GM18858 (cell line): ENCODE measurements around the gene ERC2.
A peak's percentile ranks its signal among the peaks of the same experiment; 100 is the strongest.
"Not testable (repeated sequence)": the region's sequence is repeated elsewhere in the genome, so short reads cannot be mapped to it uniquely, and the experiment has no call there.

Experiments
- ATAC-seq: cut with Tn5 transposase; IDR thresholded peaks from one replicate; pipeline ENCODE4 v1.9.1; 2021; ENCODE audit not compliant: unreplicated experiment

ERC2 gene

DNA sequence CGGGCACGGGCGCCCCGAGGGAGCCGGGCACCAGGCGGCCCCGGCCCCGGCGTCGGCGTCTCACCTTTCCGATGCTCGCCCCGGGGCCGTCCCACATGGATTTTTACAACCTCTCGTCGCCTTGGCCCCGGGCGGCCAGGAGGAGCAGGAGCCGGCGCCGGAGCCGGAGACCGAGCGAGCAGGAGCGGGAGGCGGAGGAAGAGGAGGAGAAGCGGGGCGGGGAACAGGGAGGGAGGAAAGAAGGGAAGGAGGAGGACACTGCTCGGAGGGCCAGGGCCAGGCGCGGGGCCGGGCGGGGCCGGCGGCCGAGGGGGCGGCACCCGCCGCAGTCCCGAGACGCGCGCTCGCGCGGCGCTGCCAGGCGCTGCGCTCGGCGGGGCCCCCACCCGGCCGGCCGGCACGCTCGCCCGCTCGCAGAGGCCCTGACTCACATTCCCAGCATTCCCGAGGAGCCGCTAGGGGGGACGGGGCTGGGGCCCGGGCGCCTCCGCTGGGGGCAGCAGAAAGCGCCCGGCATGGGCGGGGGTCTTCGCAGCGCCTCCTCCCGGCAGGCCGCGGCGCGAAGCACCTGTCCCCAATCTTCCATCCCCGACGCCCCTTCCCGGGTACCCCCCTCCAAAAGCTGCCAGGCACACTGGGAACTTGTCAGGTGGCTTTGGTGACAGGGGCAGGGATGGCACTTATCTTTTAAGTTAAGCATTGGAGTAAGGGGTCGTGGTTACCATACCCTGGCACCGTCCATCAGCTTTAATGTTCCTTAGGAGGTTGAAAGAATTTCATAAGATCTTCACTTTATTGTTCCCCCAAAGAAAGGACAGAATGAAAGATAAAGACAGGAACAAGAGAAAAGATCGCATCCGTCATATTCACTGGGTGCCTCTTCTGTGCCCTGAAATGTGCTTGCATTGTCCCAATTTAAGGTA lies at the start of gene ERC2:
TSS of gene ERC2 (minus strand) at position 284 of the 923 bp plus-strand sequence.
- ATAC-seq = no peak

- ATAC-seq = no peak
These were observed 34.5 kb upstream of the ERC2 start for GRCh38 chr3:56502738-56503137.

GRCh38 chr3:56496376-56496775 lies 28.1 kb upstream of the ERC2 start:
- not testable (repeated sequence) for ATAC-seq

- ATAC-seq = peak; percentile 91
These were observed 26.5 kb upstream of the ERC2 start for GRCh38 chr3:56494679-56495322.

- ATAC-seq = no peak
These were observed 23.3 kb upstream of the ERC2 start for GRCh38 chr3:56491566-56491965.

- no peak for ATAC-seq
These were observed 20.7 kb upstream of the ERC2 start for GRCh38 chr3:56488812-56489600.

DNA sequence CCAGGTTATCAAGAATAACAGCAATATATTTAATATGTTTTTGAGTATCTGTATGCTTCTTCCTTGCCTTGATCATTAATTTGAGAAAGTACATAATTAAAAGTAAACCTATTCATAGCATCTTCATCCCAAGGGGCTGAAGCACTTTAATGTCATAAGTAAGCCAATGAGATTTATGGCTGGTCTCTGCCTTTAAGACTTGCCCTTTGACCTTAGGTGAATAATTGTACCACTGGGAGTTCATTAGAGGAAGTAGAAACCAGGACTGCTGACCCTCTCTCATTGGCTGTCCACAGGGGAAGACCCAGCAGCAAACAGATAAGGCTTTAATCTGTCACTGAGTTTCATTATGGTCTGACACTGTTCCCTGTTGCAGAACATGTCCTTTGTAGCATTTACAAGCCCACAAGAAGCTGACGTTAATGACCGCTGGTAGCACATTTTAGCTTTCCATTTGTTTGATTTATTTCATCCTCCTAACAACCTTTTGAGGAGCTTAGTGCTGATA lies 16.3 kb upstream of the ERC2 start:
- no peak for ATAC-seq

GRCh38 chr3:56484122-56484521 lies 15.9 kb upstream of the ERC2 start:
- no peak for ATAC-seq

- no peak for ATAC-seq
These were observed 9.4 kb upstream of the ERC2 start for GRCh38 chr3:56477646-56478045.

- no peak for ATAC-seq
These were observed 8.5 kb upstream of the ERC2 start for GRCh38 chr3:56476771-56477170.

- ATAC-seq = no peak
These were observed 3.5 kb upstream of the ERC2 start for GRCh38 chr3:56471771-56472170.

GRCh38 chr3:56469141-56469540 lies 874 bp upstream of the ERC2 start:
- no peak for ATAC-seq

GRCh38 chr3:56467801-56468183 lies 475 bp downstream of the ERC2 start:
- no peak for ATAC-seq

- no peak for ATAC-seq
These were observed 1.2 kb downstream of the ERC2 start for GRCh38 chr3:56467108-56467507.

DNA sequence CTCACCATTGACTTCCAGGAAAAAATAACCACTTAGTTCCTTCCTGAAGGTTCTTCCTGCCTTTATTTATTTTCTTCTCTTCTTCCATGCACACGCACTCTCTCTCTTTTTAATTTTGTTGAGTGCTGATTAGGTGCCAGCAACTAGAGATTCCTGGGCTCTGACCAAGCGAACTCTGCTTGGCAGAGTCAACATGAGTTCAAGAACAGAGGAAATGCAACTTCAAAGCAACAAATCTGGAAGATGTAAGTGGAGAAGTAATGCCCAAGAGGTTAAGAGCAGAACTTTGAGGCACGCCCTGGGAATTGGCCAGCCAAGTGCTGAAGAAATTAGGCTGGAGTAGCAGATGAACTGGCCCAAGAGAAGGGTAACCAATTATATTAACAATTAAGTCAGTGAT lies 8.5 kb downstream of the ERC2 start:
- no peak for ATAC-seq

DNA sequence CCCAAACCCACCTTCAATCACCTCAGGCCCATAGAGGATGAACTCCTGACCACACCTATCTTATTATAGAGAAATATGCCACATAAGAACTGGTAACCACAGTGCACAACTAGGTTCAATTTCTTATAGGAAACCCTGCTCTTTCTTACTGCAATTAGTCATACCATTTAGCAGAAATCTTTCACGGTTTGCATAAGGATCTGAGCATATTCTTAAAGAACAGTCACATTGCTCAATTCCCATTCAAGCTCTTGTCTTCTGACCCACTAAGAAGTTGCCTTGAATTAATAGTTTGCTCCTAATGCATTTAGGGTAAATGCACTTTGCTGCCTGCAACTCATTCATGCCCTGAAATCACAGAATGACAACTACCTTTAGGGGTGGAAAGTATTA lies 9.2 kb downstream of the ERC2 start:
- no peak for ATAC-seq

- ATAC-seq = no peak
These were observed 9.7 kb downstream of the ERC2 start for GRCh38 chr3:56458496-56459103.

GRCh38 chr3:56456117-56456516 lies 12.2 kb downstream of the ERC2 start:
- no peak for ATAC-seq

GRCh38 chr3:56453011-56453410 lies 15.3 kb downstream of the ERC2 start:
- no peak for ATAC-seq

DNA sequence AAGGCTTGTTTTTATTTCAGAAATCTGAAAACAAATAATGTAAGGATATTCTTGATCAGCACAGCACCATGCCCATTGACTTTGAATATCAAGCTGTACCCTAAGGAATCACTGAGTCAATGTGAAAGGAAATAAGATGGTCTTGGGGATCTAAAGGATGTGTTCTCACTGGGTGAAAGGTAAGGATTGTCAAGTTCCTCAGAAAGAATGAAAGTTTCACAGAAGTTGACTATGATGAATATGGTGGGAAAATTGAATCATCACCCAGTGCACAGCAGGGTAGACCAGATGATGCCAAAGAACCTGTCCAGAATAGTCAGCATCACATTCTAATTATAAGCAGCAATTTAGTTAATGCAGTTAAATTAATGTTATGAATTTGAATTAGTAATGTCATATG lies 16.2 kb downstream of the ERC2 start:
- ATAC-seq = no peak

GRCh38 chr3:56443372-56443771 lies 24.9 kb downstream of the ERC2 start:
- ATAC-seq = no peak
